ENCODE data around the gene EXOC3L1. TPM values are rescaled to one million over a fixed set of nuclear protein-coding genes. Genes with fewer than 3 reads are reported as not detected.

EXOC3L1 gene
- total RNA-seq, 2 experiments from 2014 or later = 0.23 TPM; not detected in 1

DNA sequence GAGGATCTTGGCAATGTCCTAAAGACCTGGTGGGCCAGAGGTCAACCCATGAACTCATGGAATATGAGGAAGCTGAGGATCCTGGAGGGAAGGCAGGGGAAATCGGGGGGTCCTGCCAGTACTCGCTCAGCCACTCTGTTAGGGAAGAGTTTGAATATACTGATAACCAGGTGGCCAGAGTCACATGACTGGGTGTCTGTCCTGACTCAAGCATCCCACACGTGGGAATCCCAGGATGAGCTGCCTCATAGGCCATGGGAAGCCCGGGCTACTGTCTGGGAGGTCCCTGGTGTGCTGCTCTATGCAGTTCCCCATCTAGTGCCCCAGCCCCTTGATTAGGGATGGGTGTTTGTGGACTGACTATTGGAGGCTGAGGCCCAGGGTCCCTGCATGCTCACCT, 1.6 kb downstream of the EXOC3L1 start:
- H3K27ac Mint-ChIP-seq = no peak overlapping the region
- POLR2A ChIA-PET = interaction anchor here (0.6 kb wide), 1 partner anchor 154 kb away, joined by 3 read pairs; no protein-coding TSS in a partner anchor
- H3K4me3 Mint-ChIP-seq = no peak overlapping the region
- H3K27me3 Mint-ChIP-seq = peaks cover 12% of the 10 kb centered on the region
- CTCF ChIA-PET = interaction anchor here (1.3 to 1.9 kb wide), 4 partner anchors 9 to 170 kb away, joined by 3 to 6 read pairs (median 4); no protein-coding TSS in a partner anchor
- DNase-seq = no peak
- no peaks in the 10 kb centered on the region for H3K9me3 Mint-ChIP-seq
- ATAC-seq = no peak
- intact Hi-C loops (cut with micrococcal nuclease) = loop anchor here (10.0 kb wide), 1 partner anchor 214 kb away; no protein-coding TSS in a partner anchor
- TF ChIP-seq, protein P1, sequence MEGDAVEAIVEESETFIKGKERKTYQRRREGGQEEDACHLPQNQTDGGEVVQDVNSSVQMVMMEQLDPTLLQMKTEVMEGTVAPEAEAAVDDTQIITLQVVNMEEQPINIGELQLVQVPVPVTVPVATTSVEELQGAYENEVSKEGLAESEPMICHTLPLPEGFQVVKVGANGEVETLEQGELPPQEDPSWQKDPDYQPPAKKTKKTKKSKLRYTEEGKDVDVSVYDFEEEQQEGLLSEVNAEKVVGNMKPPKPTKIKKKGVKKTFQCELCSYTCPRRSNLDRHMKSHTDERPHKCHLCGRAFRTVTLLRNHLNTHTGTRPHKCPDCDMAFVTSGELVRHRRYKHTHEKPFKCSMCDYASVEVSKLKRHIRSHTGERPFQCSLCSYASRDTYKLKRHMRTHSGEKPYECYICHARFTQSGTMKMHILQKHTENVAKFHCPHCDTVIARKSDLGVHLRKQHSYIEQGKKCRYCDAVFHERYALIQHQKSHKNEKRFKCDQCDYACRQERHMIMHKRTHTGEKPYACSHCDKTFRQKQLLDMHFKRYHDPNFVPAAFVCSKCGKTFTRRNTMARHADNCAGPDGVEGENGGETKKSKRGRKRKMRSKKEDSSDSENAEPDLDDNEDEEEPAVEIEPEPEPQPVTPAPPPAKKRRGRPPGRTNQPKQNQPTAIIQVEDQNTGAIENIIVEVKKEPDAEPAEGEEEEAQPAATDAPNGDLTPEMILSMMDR (IDR thresholded peaks at IDR 0.05) = no peak
- H3K36me3 Mint-ChIP-seq (ENCODE audit: low read depth) = peaks cover 10% of the 10 kb centered on the region
- H3K4me1 Mint-ChIP-seq (ENCODE audit: low read depth) = peaks cover 23% of the 10 kb centered on the region

DNA sequence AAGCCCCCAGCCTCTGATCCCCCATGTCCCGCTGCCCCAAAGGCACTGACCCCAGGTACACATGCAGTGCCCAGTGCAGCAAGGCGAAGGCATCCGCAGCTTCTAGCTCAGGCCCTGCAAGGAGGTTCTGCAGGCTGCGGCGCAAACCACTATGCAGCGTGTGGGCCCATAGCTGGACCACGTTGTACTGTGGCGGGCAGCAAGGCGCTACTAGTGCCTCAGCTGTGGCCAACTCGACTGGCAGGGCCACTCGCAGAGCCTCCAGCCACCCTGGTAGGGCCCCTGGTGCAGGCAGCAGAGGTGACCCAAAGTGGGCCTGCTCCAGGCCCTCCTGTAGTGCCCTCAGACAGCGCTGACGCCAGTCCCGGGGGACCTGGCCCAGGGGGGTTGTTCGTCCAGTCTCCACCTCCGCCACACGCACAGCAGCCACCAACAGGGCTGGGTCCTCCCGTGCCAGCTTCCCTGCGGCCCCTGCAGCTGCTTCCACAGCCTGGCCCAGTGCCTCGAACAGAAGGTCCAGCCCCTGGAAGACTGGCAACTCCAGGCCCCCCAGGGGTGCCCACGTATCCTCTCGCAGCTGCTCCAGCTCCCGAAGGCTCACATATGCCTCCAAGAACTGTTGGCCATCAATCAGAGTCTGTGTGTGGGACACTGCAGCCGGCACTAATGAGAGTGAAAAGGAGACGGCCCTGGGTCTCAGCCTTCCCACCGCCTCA, 2.6 kb downstream of the EXOC3L1 start:
- CTCF ChIA-PET = interaction anchor here (0.8 to 7.1 kb wide), 6 partner anchors 8 to 209 kb away, joined by 3 to 71 read pairs (median 4); no protein-coding TSS in a partner anchor
- POLR2A ChIA-PET = interaction anchor here (0.8 to 1.3 kb wide), 3 partner anchors 12 to 159 kb away, joined by 3 to 4 read pairs (median 4); no protein-coding TSS in a partner anchor
- H3K9me3 Mint-ChIP-seq = no peaks in the 10 kb centered on the region
- H3K4me3 Mint-ChIP-seq = no peak overlapping the region
- H3K4me1 Mint-ChIP-seq (ENCODE audit: low read depth) = peaks cover 15% of the 10 kb centered on the region
- H3K36me3 Mint-ChIP-seq (ENCODE audit: low read depth) = no peaks in the 10 kb centered on the region
- H3K27ac Mint-ChIP-seq = no peak overlapping the region
- intact Hi-C loops (cut with micrococcal nuclease) = loop anchor here (10.0 kb wide), 1 partner anchor 213 kb away; no protein-coding TSS in a partner anchor
- TF ChIP-seq, protein P1 (IDR thresholded peaks at IDR 0.05) = no peak
- DNase-seq = no peak
- no peak for ATAC-seq
- H3K27me3 Mint-ChIP-seq = peaks cover 12% of the 10 kb centered on the region

DNA sequence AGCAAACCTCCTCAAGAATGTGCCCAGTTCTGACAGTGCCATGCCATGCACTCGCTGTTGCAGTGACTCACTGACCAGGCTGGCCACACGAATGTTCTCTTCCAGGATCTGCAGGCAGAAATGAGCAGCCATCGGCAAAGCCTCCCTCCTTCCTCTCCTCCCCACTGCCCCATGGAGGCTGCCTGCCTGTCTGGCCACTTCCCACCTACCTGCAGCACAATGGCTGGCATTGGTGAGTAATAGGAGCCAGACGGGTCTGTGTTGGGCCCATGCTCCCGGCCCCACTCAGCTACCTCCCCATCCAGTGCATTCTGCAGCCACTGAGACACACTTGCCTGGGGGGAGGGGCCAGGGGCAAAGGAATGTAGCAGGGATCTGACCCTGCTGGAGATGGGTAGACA, 3.4 kb downstream of the EXOC3L1 start:
- no peak overlapping the region for H3K4me3 Mint-ChIP-seq
- intact Hi-C loops (cut with micrococcal nuclease) = loop anchor here (10.0 kb wide), 1 partner anchor 212 kb away; no protein-coding TSS in a partner anchor
- POLR2A ChIA-PET = interaction anchor here (0.8 to 1.3 kb wide), 2 partner anchors 58 to 158 kb away, joined by 4 read pairs; no protein-coding TSS in a partner anchor

DNA sequence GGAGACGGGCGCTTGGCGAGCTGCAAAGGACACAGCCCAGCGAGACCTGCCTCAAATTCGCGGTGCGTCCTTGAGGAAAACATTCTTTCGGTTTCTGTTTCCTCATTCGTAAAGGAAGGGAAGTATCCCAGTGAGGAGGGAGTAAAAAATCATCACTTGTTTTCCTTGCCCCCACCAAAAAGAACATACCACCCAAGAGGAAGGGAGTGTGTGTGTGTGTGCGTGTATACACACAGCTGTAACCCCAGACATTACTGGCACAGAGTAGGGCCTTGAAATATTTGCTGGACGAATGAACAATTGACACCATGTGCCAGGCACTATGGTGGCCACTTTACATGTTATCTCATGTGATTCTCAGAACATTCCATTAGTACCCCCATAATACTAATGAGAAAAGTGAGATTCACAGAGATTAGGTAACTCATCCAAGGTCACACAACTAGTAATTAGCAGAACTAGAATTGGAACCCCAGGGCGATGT, 4.2 kb downstream of the EXOC3L1 start:
- Mint-ChIP-seq H3K36me3 (ENCODE audit: low read depth) (no peaks in the 10 kb centered on the region), H3K4me3 (no peak overlapping the region), H3K27ac (no peak overlapping the region), H3K27me3 (peaks cover 12% of the 10 kb centered on the region), H3K4me1 (ENCODE audit: low read depth) (peaks cover 10% of the 10 kb centered on the region), H3K9me3 (no peaks in the 10 kb centered on the region)
- ATAC-seq = no peak
- no peak for DNase-seq
- ChIA-PET POLR2A (interaction anchor here (1.1 to 1.5 kb wide), 6 partner anchors 10 to 221 kb away, joined by 3 to 8 read pairs (median 5); partner anchors contain the start of genes FBXL8, PHAF1, TMEM208 and TRADD), CTCF (interaction anchor here (0.6 to 7.1 kb wide), 29 partner anchors 8 to 245 kb away, joined by 3 to 71 read pairs (median 5); partner anchors contain the start of genes CES3, FBXL8, FHOD1 and NOL3)
- TF ChIP-seq, protein P1 (IDR thresholded peaks at IDR 0.05) = no peak
- intact Hi-C loops (cut with micrococcal nuclease) = loop anchor here (10.0 kb wide), 1 partner anchor 211 kb away; no protein-coding TSS in a partner anchor

More for the DNA sequence above, 3.4 kb downstream of the EXOC3L1 start:
- TF ChIP-seq, protein P1 (IDR thresholded peaks at IDR 0.05) = no peak
- CTCF ChIA-PET = interaction anchor here (1.6 to 7.1 kb wide), 6 partner anchors 21 to 234 kb away, joined by 3 to 71 read pairs (median 11); partner anchors contain the start of genes FBXL8 and TRADD
- ATAC-seq (no peak), DNase-seq (no peak)
- Mint-ChIP-seq H3K4me1 (ENCODE audit: low read depth) (peaks cover 15% of the 10 kb centered on the region), H3K9me3 (no peaks in the 10 kb centered on the region), H3K27me3 (peaks cover 12% of the 10 kb centered on the region), H3K27ac (no peak overlapping the region), H3K36me3 (ENCODE audit: low read depth) (no peaks in the 10 kb centered on the region)
